WTC11 (cell line): ENCODE data around the gene ITGA6. TPM values are rescaled to one million over a fixed set of nuclear protein-coding genes. Genes with fewer than 3 reads are reported as not detected.

Experiments
- ATAC-seq: fragments of 200-7000 bp; cut with Tn5 transposase; 2 replicates; pipeline ENCODE4 v1.10.0; 2021; ENCODE audit warnings: mild to moderate bottlenecking, moderate library complexity
- CTCF ChIA-PET: fragments of 300-600 bp; sonication (Branson Sonifier 250); formaldehyde crosslinking; loops from one replicate; lab custom pipeline; 2021; ENCODE audit warnings: antibody characterized with exemption; lab: Charles Lee
- POLR2A ChIA-PET: fragments of 350-600 bp; sonication (Branson Sonifier 250); formaldehyde crosslinking; loops from one replicate; lab custom pipeline; 2021; ENCODE audit warnings: antibody characterized with exemption; lab: Charles Lee
- DNase-seq: peaks from one replicate; pipeline ENCODE4 v3.0.0; 2021; ENCODE audit warnings: low spot score
- H3K27ac Mint-ChIP-seq: 2 replicates; pipeline ENCODE4 v1.8.0; 2021; ENCODE audit warnings: mixed read lengths
- H3K27me3 Mint-ChIP-seq: 2 replicates; pipeline ENCODE4 v1.8.0; 2021; ENCODE audit warnings: low read depth, mild to moderate bottlenecking, moderate library complexity, mixed read lengths
- H3K36me3 Mint-ChIP-seq: 2 replicates; pipeline ENCODE4 v1.8.0; 2021; ENCODE audit warnings: mixed read lengths
- H3K4me1 Mint-ChIP-seq: 2 replicates; pipeline ENCODE4 v1.8.0; 2022; ENCODE audit warnings: mixed read lengths
- H3K4me3 Mint-ChIP-seq: 2 replicates; pipeline ENCODE4 v1.8.0; 2021; ENCODE audit warnings: mild to moderate bottlenecking, moderate library complexity, mixed read lengths
- H3K9me3 Mint-ChIP-seq: 2 replicates; pipeline ENCODE4 v1.8.0; 2021; ENCODE audit warnings: mixed read lengths
- CBFB ChIP-seq: sonication (generic); formaldehyde crosslinking; IDR thresholded peaks from 2 replicates; pipeline ENCODE4 v1.8.1; 2022; ENCODE audit warnings: mild to moderate bottlenecking, low read depth, missing genetic modification reagents
- ESRRA ChIP-seq: sonication (generic); formaldehyde crosslinking; IDR thresholded peaks from 2 replicates; pipeline ENCODE4 v1.8.1; 2022; ENCODE audit warnings: mild to moderate bottlenecking, missing genetic modification reagents, borderline replicate concordance
- FOXJ3 ChIP-seq: sonication (generic); formaldehyde crosslinking; IDR thresholded peaks from 2 replicates; pipeline ENCODE4 v1.9.0; 2021; ENCODE audit warnings: missing genetic modification reagents, mild to moderate bottlenecking, borderline replicate concordance
- FOXP1 ChIP-seq: sonication (generic); formaldehyde crosslinking; IDR thresholded peaks from 2 replicates; pipeline ENCODE4 v1.8.0; 2022; ENCODE audit warnings: missing genetic modification reagents, mild to moderate bottlenecking, moderate library complexity, borderline replicate concordance
- HMGA2 ChIP-seq: fragments of 250-450 bp; sonication (Bioruptor Pico); IDR thresholded peaks from 2 replicates; pipeline ENCODE4 v1.4.0; 2021; ENCODE audit warnings: mild to moderate bottlenecking, moderate library complexity
- ZNF232 ChIP-seq: sonication (generic); formaldehyde crosslinking; IDR thresholded peaks from 2 replicates; pipeline ENCODE4 v1.8.0; 2022; ENCODE audit warnings: mild to moderate bottlenecking, missing genetic modification reagents
- ZNF263 ChIP-seq: sonication (generic); formaldehyde crosslinking; IDR thresholded peaks from 2 replicates; pipeline ENCODE4 v1.8.1; 2022; ENCODE audit warnings: low read depth, mild to moderate bottlenecking, moderate library complexity, missing genetic modification reagents
- total RNA-seq: library from RNA; stranded (reverse); gene quantifications from 3 replicates; pipeline ENCODE4 v1.2.3, GENCODE V29; 2021
- TF ChIP-seq, protein P1 (sequence below): fragments of 250-450 bp; sonication (Bioruptor Pico); IDR thresholded peaks from 2 replicates; pipeline ENCODE4 v1.9.0; 2021; ENCODE audit warnings: mild to moderate bottlenecking, borderline replicate concordance
- TF ChIP-seq, protein P2 (sequence below): sonication (generic); formaldehyde crosslinking; IDR thresholded peaks from 2 replicates; pipeline ENCODE4 v1.8.1; 2022; ENCODE audit warnings: mild to moderate bottlenecking, missing genetic modification reagents, moderate library complexity, borderline replicate concordance
- TF ChIP-seq, protein P3 (sequence below): sonication (generic); formaldehyde crosslinking; IDR thresholded peaks from 2 replicates; pipeline ENCODE4 v1.8.1; 2022; ENCODE audit warnings: low read depth, mild to moderate bottlenecking, moderate library complexity, missing genetic modification reagents, borderline replicate concordance
- TF ChIP-seq, protein P4 (sequence below): sonication (generic); formaldehyde crosslinking; IDR thresholded peaks from 2 replicates; pipeline ENCODE4 v1.8.1; 2023; ENCODE audit warnings: mild to moderate bottlenecking, moderate library complexity, missing genetic modification reagents
- TF ChIP-seq, protein P5 (sequence below): fragments of 250-450 bp; sonication (Bioruptor Pico); IDR thresholded peaks from 2 replicates; pipeline ENCODE4 v1.9.0; 2021; ENCODE audit warnings: mild to moderate bottlenecking
- TF ChIP-seq, protein P6 (sequence below): fragments of 250-450 bp; sonication (Bioruptor Pico); conservative IDR thresholded peaks from 2 replicates; pipeline ENCODE4 v1.9.0; 2021; ENCODE audit warnings: mild to moderate bottlenecking
- TF ChIP-seq, protein P7 (sequence below): sonication (generic); formaldehyde crosslinking; IDR thresholded peaks from 2 replicates; pipeline ENCODE4 v1.8.1; 2023; ENCODE audit warnings: mild to moderate bottlenecking, missing genetic modification reagents, borderline replicate concordance

Gene ITGA6
- total RNA-seq, 1 experiment from 2014 or later, result 83.6 TPM

DNA sequence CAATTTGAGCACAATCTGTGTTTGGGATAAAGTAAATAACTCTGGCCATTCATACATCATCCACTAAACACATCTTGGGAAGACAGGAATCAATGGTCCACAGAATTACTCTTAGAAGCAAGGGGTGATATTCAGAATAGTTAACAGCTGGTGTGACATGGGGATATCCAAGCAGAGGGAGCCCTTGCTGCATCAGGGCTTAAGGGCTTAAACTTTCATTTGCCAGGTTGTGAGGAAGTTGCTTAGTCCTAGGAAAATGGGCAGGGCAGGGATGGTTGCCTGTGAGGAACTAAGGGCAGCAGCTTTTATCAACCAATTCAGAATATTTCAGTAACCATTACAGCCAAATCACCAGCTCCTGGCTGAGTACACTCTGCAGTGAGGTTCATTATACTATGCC, 2.0 kb upstream of the ITGA6 start (continued):
- TF ChIP-seq, protein P1, sequence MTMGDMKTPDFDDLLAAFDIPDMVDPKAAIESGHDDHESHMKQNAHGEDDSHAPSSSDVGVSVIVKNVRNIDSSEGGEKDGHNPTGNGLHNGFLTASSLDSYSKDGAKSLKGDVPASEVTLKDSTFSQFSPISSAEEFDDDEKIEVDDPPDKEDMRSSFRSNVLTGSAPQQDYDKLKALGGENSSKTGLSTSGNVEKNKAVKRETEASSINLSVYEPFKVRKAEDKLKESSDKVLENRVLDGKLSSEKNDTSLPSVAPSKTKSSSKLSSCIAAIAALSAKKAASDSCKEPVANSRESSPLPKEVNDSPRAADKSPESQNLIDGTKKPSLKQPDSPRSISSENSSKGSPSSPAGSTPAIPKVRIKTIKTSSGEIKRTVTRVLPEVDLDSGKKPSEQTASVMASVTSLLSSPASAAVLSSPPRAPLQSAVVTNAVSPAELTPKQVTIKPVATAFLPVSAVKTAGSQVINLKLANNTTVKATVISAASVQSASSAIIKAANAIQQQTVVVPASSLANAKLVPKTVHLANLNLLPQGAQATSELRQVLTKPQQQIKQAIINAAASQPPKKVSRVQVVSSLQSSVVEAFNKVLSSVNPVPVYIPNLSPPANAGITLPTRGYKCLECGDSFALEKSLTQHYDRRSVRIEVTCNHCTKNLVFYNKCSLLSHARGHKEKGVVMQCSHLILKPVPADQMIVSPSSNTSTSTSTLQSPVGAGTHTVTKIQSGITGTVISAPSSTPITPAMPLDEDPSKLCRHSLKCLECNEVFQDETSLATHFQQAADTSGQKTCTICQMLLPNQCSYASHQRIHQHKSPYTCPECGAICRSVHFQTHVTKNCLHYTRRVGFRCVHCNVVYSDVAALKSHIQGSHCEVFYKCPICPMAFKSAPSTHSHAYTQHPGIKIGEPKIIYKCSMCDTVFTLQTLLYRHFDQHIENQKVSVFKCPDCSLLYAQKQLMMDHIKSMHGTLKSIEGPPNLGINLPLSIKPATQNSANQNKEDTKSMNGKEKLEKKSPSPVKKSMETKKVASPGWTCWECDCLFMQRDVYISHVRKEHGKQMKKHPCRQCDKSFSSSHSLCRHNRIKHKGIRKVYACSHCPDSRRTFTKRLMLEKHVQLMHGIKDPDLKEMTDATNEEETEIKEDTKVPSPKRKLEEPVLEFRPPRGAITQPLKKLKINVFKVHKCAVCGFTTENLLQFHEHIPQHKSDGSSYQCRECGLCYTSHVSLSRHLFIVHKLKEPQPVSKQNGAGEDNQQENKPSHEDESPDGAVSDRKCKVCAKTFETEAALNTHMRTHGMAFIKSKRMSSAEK (CRISPR knock-in tag), result no peak
- no peak for TF ChIP-seq ESRRA (CRISPR knock-in tag)
- TF ChIP-seq, protein P2, sequence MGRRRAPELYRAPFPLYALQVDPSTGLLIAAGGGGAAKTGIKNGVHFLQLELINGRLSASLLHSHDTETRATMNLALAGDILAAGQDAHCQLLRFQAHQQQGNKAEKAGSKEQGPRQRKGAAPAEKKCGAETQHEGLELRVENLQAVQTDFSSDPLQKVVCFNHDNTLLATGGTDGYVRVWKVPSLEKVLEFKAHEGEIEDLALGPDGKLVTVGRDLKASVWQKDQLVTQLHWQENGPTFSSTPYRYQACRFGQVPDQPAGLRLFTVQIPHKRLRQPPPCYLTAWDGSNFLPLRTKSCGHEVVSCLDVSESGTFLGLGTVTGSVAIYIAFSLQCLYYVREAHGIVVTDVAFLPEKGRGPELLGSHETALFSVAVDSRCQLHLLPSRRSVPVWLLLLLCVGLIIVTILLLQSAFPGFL, result no peak
- no peak for TF ChIP-seq FOXJ3
- no peak for TF ChIP-seq HMGA2 (CRISPR knock-in tag)

DNA sequence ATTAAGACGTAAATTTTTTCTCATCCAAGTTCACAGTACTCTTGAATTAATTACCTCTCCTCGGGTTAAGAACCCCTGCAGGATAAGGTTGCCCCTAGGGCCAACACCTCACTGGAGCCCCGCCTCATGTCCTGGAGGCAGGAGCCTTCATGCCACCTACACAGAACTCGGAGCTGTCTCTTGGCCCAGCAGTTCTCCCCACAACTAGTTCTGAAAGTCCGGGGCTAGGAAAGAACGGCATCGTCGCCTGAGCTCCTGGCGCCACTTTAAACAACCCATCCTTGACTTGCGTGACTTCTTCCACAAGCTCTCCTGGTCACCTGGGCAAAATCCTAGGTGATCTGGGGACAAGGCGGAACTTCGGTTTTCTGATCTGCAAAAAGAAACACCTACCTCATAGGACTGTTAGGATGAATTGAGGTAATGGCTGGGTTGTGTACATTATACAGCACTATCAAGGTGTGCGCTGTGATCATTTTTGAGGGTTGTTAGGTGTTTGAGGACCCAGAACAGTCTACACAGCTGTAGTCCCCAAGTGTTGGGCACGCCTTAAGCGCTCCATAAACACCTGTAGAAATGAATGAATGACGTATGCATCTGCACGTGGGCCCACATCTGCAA, 641 bp upstream of the ITGA6 start:
- peaks cover 30% of the 10 kb centered on the region for H3K4me1 Mint-ChIP-seq
- ATAC-seq (no peak), DNase-seq (no peak)
- H3K27ac Mint-ChIP-seq, result no peak overlapping the region
- CTCF ChIA-PET, result interaction anchor here (0.9 to 6.1 kb wide), 8 partner anchors 14 to 295 kb away, joined by 3 to 88 read pairs (median 6); no protein-coding TSS in a partner anchor
- H3K9me3 Mint-ChIP-seq, result no peaks in the 10 kb centered on the region
- no peak for TF ChIP-seq ZNF263 (CRISPR knock-in tag)
- TF ChIP-seq ZNF232, result no peak
- no peak for TF ChIP-seq CBFB (CRISPR knock-in tag)
- no peak for TF ChIP-seq FOXP1 (CRISPR knock-in tag)
- TF ChIP-seq, protein P3, sequence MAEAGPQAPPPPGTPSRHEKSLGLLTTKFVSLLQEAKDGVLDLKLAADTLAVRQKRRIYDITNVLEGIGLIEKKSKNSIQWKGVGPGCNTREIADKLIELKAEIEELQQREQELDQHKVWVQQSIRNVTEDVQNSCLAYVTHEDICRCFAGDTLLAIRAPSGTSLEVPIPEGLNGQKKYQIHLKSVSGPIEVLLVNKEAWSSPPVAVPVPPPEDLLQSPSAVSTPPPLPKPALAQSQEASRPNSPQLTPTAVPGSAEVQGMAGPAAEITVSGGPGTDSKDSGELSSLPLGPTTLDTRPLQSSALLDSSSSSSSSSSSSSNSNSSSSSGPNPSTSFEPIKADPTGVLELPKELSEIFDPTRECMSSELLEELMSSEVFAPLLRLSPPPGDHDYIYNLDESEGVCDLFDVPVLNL (CRISPR knock-in tag), result no peak
- TF ChIP-seq, protein P4, sequence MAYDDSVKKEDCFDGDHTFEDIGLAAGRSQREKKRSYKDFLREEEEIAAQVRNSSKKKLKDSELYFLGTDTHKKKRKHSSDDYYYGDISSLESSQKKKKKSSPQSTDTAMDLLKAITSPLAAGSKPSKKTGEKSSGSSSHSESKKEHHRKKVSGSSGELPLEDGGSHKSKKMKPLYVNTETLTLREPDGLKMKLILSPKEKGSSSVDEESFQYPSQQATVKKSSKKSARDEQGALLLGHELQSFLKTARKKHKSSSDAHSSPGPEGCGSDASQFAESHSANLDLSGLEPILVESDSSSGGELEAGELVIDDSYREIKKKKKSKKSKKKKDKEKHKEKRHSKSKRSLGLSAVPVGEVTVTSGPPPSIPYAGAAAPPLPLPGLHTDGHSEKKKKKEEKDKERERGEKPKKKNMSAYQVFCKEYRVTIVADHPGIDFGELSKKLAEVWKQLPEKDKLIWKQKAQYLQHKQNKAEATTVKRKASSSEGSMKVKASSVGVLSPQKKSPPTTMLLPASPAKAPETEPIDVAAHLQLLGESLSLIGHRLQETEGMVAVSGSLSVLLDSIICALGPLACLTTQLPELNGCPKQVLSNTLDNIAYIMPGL (CRISPR knock-in tag), result no peak
- H3K36me3 Mint-ChIP-seq, result no peaks in the 10 kb centered on the region
- POLR2A ChIA-PET, result interaction anchor here (1.0 to 1.6 kb wide), 4 partner anchors 16 to 254 kb away, joined by 3 to 12 read pairs (median 7); no protein-coding TSS in a partner anchor
- peaks cover 13% of the 10 kb centered on the region for H3K27me3 Mint-ChIP-seq
- peak overlapping the region; percentile 58 for H3K4me3 Mint-ChIP-seq

DNA sequence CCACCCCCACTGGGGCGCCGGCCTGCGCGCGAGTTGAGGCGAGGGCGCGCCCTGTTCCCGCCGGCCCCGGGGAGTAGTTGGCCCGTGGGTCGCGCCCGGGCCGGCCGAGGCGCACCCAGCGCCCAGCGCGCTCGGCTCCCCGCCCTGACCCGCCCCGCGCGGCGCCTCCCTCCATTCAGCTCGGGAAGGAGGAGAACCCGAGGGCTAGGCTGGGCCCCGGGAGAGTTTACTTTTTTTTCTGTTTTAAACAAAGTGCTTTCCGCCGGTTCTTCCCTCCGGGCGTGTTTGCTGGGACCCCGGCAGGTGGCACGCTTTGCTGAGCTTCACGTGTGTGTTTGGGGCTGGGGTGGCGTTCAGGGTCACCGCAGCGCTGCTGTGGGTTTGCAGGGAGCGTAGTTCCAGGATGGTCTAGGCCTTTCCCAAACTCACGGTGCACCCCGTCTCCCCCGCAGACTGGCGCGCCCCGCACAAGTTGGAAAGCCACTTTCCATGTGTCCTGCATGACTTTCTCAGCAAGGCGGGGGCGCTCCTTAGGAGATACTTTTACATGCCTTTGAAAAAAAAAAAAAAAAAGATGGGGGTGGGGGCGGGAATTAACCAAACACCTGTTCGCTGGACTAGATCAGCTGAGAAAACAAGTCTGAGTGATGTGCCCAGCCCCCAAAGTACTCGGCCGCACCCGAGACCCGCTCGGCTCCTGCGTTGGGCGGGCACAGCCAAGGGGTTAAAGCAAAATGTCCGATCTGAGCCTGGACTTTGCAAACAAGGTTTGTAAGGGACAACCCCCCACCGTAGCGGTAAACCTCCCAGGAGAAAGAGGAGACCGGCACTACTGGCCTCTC, 825 bp downstream of the ITGA6 start:
- ChIA-PET POLR2A (interaction anchor here (0.6 to 2.3 kb wide), 7 partner anchors 14 to 285 kb away, joined by 3 to 12 read pairs (median 7); no protein-coding TSS in a partner anchor), CTCF (interaction anchor here (0.6 to 6.1 kb wide), 13 partner anchors 11 to 1231 kb away, joined by 3 to 88 read pairs (median 3); no protein-coding TSS in a partner anchor)
- H3K4me1 Mint-ChIP-seq, result peaks cover 20% of the 10 kb centered on the region
- H3K36me3 Mint-ChIP-seq, result no peaks in the 10 kb centered on the region
- ATAC-seq (peak; percentile 38), DNase-seq (peak; percentile 62)
- H3K27me3 Mint-ChIP-seq, result peaks cover 13% of the 10 kb centered on the region
- H3K4me3 Mint-ChIP-seq, result peak overlapping the region; percentile 91
- H3K9me3 Mint-ChIP-seq, result no peaks in the 10 kb centered on the region
- H3K27ac Mint-ChIP-seq, result peak overlapping the region; percentile 87
- TF ChIP-seq, protein P5, sequence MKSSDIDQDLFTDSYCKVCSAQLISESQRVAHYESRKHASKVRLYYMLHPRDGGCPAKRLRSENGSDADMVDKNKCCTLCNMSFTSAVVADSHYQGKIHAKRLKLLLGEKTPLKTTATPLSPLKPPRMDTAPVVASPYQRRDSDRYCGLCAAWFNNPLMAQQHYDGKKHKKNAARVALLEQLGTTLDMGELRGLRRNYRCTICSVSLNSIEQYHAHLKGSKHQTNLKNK (CRISPR knock-in tag), result no peak
- TF ChIP-seq, protein P6, sequence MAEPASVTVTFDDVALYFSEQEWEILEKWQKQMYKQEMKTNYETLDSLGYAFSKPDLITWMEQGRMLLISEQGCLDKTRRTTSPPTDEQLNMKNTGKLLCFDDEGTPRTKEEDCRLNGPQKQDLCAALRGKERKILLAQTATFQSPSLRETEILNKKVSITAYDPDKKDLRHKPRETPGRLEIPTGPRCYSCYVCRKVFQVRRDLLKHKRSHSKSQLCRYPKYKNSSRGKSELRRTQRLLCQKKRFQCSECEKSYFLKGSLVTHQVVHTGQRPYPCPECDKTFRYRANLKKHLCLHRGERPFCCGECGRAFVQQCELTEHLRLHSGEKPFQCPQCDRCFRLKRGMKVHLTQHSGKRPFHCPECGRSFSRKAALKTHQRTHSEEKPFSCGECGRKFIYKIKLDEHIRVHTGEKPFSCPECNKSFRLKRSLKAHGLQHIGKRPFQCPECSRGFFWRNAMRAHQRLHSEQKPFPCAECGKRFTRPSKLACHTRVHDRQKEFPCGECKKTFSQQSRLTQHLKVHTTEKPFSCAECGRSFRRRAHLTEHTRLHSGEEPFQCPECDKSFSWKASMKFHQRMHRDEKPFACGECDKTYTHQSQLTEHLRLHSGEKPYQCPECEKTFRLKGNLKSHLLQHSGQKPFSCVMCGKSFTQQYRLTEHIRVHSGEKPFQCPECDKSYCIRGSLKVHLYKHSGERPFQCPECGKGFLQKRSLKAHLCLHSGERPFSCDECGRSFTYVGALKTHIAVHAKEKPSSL (CRISPR knock-in tag), result no peak
- TF ChIP-seq, protein P7, sequence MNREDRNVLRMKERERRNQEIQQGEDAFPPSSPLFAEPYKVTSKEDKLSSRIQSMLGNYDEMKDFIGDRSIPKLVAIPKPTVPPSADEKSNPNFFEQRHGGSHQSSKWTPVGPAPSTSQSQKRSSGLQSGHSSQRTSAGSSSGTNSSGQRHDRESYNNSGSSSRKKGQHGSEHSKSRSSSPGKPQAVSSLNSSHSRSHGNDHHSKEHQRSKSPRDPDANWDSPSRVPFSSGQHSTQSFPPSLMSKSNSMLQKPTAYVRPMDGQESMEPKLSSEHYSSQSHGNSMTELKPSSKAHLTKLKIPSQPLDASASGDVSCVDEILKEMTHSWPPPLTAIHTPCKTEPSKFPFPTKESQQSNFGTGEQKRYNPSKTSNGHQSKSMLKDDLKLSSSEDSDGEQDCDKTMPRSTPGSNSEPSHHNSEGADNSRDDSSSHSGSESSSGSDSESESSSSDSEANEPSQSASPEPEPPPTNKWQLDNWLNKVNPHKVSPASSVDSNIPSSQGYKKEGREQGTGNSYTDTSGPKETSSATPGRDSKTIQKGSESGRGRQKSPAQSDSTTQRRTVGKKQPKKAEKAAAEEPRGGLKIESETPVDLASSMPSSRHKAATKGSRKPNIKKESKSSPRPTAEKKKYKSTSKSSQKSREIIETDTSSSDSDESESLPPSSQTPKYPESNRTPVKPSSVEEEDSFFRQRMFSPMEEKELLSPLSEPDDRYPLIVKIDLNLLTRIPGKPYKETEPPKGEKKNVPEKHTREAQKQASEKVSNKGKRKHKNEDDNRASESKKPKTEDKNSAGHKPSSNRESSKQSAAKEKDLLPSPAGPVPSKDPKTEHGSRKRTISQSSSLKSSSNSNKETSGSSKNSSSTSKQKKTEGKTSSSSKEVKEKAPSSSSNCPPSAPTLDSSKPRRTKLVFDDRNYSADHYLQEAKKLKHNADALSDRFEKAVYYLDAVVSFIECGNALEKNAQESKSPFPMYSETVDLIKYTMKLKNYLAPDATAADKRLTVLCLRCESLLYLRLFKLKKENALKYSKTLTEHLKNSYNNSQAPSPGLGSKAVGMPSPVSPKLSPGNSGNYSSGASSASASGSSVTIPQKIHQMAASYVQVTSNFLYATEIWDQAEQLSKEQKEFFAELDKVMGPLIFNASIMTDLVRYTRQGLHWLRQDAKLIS (CRISPR knock-in tag), result peak; percentile 19; the same call in 1 of the 2 replicates
